HG03139 (cell line): ENCODE data around the gene TTLL10.

Experiments
- ATAC-seq: cut with Tn5 transposase; IDR thresholded peaks from one replicate; pipeline ENCODE4 v1.9.1; 2021; ENCODE audit not compliant: unreplicated experiment

The TTLL10 gene

GRCh38 chr1:1244192-1244811, 70.6 kb downstream of the TTLL10 start:
- ATAC-seq = no peak

GRCh38 chr1:1245178-1245816, 71.6 kb downstream of the TTLL10 start:
- ATAC-seq = no peak

- no peak for ATAC-seq
Observed at GRCh38 chr1:1245817-1246576, 72.3 kb downstream of the TTLL10 start.

GRCh38 chr1:1246577-1247340, 73.1 kb downstream of the TTLL10 start, which contains the start of gene C1QTNF12:
C1QTNF12 (minus strand) TSS chr1:1246722; CDS start chr1:1246690, 32 bp downstream.
- no peak for ATAC-seq

GRCh38 chr1:1247341-1247913, 73.7 kb downstream of the TTLL10 start:
- no peak for ATAC-seq
